Neural cell (in vitro differentiated cells): ENCODE data around the gene APMAP. TPM values are rescaled to one million over a fixed set of nuclear protein-coding genes. Genes with fewer than 3 reads are reported as not detected.

Experiments used
- H2AFZ ChIP-seq: fragments of 200-600, 300-800 bp; sonication (generic), shearing (Covaris generic); 2 replicates; pipeline ENCODE4 v1.6.0; 2014; ENCODE audit warnings: low read depth, mild to moderate bottlenecking, antibody characterized with exemption, low read length, moderate library complexity
- H3F3A ChIP-seq: fragments of 200-600 bp; shearing (Covaris generic); 2 replicates; pipeline ENCODE4 v1.6.1; 2016; ENCODE audit warnings: mild to moderate bottlenecking, moderate library complexity, mixed read lengths, antibody characterized with exemption, low read length; ENCODE audit not compliant: insufficient read depth, poor library complexity, severe bottlenecking
- H3K27ac ChIP-seq: fragments of 200-600, 300-800 bp; sonication (generic), shearing (Covaris generic); 2 replicates; pipeline ENCODE4 v1.5.1; 2014; ENCODE audit warnings: mild to moderate bottlenecking, low read length, moderate library complexity
- H3K27me3 ChIP-seq: fragments of 300-800, 200-600 bp; sonication (generic), shearing (Covaris generic); 2 replicates; pipeline ENCODE4 v1.6.0; 2014; ENCODE audit warnings: mild to moderate bottlenecking, low read depth, low read length, moderate library complexity; ENCODE audit not compliant: insufficient read depth
- H3K36me3 ChIP-seq: fragments of 300-800, 200-600 bp; sonication (generic), shearing (Covaris generic); 2 replicates; pipeline ENCODE4 v1.5.1; 2014; ENCODE audit warnings: mild to moderate bottlenecking, antibody characterized with exemption, low read length, moderate library complexity; ENCODE audit not compliant: insufficient read depth
- H3K4me2 ChIP-seq: fragments of 300-800, 200-600 bp; sonication (generic), shearing (Covaris generic); 2 replicates; pipeline ENCODE4 v1.6.0; 2014; ENCODE audit warnings: mild to moderate bottlenecking, low read length
- H3K4me3 ChIP-seq: fragments of 300-800, 200-600 bp; sonication (generic), shearing (Covaris generic); 2 replicates; pipeline ENCODE4 v1.5.1; 2014; ENCODE audit warnings: mild to moderate bottlenecking, low read length, moderate library complexity
- H3K79me2 ChIP-seq: fragments of 200-600 bp; shearing (Covaris generic); replicated peaks from 2 replicates; pipeline ENCODE4 v1.6.0; 2014; ENCODE audit warnings: mild to moderate bottlenecking, low read length, moderate library complexity; ENCODE audit not compliant: insufficient read depth
- H3K9ac ChIP-seq: fragments of 300-800, 200-600 bp; sonication (generic), shearing (Covaris generic); 2 replicates; pipeline ENCODE4 v1.6.1; 2016; ENCODE audit warnings: mild to moderate bottlenecking, low read length, mixed read lengths
- H3K9me2 ChIP-seq: fragments of 200-600 bp; shearing (Covaris generic); 2 replicates; pipeline ENCODE4 v1.6.1; 2016; ENCODE audit warnings: mild to moderate bottlenecking, low read length, mixed read lengths; ENCODE audit not compliant: insufficient read depth
- H3K9me3 ChIP-seq: fragments of 200-600, 300-800 bp; sonication (generic), shearing (Covaris generic); 2 replicates; pipeline ENCODE4 v1.6.1; 2016; ENCODE audit warnings: mild to moderate bottlenecking, mixed run types, low read length, moderate library complexity, mixed read lengths
- H4K20me1 ChIP-seq: fragments of 200-600 bp; shearing (Covaris generic); 2 replicates; pipeline ENCODE4 v1.6.1; 2016; ENCODE audit warnings: mild to moderate bottlenecking, mixed run types; ENCODE audit not compliant: insufficient read depth
- EP300 ChIP-seq: fragments of 450-650 bp; conservative IDR thresholded peaks from 2 replicates; pipeline ENCODE4 v1.6.1; 2014; ENCODE audit warnings: antibody characterized with exemption, mild to moderate bottlenecking, moderate library complexity; ENCODE audit not compliant: poor library complexity, severe bottlenecking
- EZH2 ChIP-seq: fragments of 200-600, 300-800 bp; shearing (Covaris generic), sonication (generic); IDR thresholded peaks from 2 replicates; pipeline ENCODE4 v1.6.1; 2014; ENCODE audit warnings: antibody characterized with exemption, low read length, borderline replicate concordance, mild to moderate bottlenecking; ENCODE audit not compliant: insufficient read depth, poor library complexity, severe bottlenecking
- MXI1 ChIP-seq: fragments of 450-650 bp; conservative IDR thresholded peaks from 2 replicates; pipeline ENCODE4 v1.6.1; 2014; ENCODE audit warnings: antibody characterized with exemption, mild to moderate bottlenecking; ENCODE audit not compliant: poor library complexity, severe bottlenecking
- POLR2AphosphoS5 ChIP-seq: IDR thresholded peaks from 2 replicates; pipeline ENCODE4 v1.6.1; 2012
- RAD21 ChIP-seq: fragments of 450-650 bp; conservative IDR thresholded peaks from 2 replicates; pipeline ENCODE4 v1.6.1; 2014; ENCODE audit warnings: antibody characterized with exemption, mild to moderate bottlenecking, moderate library complexity
- REST ChIP-seq: IDR thresholded peaks from 2 replicates; pipeline ENCODE4 v1.6.1; 2012; ENCODE audit warnings: borderline replicate concordance
- SMC3 ChIP-seq: fragments of 450-650 bp; conservative IDR thresholded peaks from 2 replicates; pipeline ENCODE4 v1.6.1; 2014; ENCODE audit warnings: antibody characterized with exemption, mild to moderate bottlenecking, moderate library complexity; ENCODE audit not compliant: poor library complexity
- TAF1 ChIP-seq: IDR thresholded peaks from 2 replicates; pipeline ENCODE4 v1.6.1; 2012; ENCODE audit warnings: low read depth
- polyA plus RNA-seq: library from polyadenylated mRNA; depleted of rRNA; stranded (reverse); fragments of >200 nt; gene quantifications from 2 replicates; pipeline ENCODE4 v1.2.3, GENCODE V29; 2014
- TF ChIP-seq, protein P1 (sequence below): fragments of 450-650 bp; IDR thresholded peaks from 2 replicates; pipeline ENCODE4 v1.5.1; 2014; ENCODE audit warnings: antibody characterized with exemption, mild to moderate bottlenecking, moderate library complexity; ENCODE audit not compliant: poor library complexity, severe bottlenecking

Gene APMAP
- polyA plus RNA-seq, 1 donor from 2014 or later, result 140 TPM

DNA sequence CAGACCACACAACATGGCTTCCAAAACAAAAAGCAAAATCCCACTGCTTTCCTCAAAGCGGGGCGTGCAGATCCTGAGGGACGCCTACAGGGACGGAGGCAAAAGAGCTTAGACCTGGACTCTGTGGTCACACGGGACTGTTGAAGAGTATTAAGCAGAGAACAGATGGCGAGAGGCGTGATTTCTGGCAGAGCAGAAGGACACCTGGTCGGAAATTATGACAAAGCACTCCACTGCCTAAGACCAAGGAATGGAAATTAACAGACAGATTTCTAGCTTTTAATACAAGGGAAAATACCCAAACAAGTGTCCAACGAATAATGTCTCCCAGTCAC is 28.1 kb downstream of the APMAP start:
- H3K9ac ChIP-seq, result no peak overlapping the region
- TF ChIP-seq REST, result no peak
- no peak for TF ChIP-seq POLR2AphosphoS5
- TF ChIP-seq SMC3, result no peak
- no peak for TF ChIP-seq TAF1
- no peak for TF ChIP-seq RAD21
- TF ChIP-seq EP300, result no peak
- TF ChIP-seq EZH2, result no peak
- TF ChIP-seq MXI1, result no peak
- TF ChIP-seq, protein P1, sequence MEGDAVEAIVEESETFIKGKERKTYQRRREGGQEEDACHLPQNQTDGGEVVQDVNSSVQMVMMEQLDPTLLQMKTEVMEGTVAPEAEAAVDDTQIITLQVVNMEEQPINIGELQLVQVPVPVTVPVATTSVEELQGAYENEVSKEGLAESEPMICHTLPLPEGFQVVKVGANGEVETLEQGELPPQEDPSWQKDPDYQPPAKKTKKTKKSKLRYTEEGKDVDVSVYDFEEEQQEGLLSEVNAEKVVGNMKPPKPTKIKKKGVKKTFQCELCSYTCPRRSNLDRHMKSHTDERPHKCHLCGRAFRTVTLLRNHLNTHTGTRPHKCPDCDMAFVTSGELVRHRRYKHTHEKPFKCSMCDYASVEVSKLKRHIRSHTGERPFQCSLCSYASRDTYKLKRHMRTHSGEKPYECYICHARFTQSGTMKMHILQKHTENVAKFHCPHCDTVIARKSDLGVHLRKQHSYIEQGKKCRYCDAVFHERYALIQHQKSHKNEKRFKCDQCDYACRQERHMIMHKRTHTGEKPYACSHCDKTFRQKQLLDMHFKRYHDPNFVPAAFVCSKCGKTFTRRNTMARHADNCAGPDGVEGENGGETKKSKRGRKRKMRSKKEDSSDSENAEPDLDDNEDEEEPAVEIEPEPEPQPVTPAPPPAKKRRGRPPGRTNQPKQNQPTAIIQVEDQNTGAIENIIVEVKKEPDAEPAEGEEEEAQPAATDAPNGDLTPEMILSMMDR, result no peak
- no peak overlapping the region for H3K27ac ChIP-seq
- no peaks in the 10 kb centered on the region for H3K9me3 ChIP-seq
- no peaks in the 10 kb centered on the region for H3K9me2 ChIP-seq
- no peak overlapping the region for H3K4me3 ChIP-seq
- H3F3A ChIP-seq, result no peaks in the 10 kb centered on the region
- H2AFZ ChIP-seq, result no peak overlapping the region
- no peak overlapping the region for H3K4me2 ChIP-seq
- H4K20me1 ChIP-seq, result no peaks in the 10 kb centered on the region
- peaks cover 18% of the 10 kb centered on the region for H3K36me3 ChIP-seq
- H3K27me3 ChIP-seq, result no peaks in the 10 kb centered on the region
- no peaks in the 10 kb centered on the region for H3K79me2 ChIP-seq

DNA sequence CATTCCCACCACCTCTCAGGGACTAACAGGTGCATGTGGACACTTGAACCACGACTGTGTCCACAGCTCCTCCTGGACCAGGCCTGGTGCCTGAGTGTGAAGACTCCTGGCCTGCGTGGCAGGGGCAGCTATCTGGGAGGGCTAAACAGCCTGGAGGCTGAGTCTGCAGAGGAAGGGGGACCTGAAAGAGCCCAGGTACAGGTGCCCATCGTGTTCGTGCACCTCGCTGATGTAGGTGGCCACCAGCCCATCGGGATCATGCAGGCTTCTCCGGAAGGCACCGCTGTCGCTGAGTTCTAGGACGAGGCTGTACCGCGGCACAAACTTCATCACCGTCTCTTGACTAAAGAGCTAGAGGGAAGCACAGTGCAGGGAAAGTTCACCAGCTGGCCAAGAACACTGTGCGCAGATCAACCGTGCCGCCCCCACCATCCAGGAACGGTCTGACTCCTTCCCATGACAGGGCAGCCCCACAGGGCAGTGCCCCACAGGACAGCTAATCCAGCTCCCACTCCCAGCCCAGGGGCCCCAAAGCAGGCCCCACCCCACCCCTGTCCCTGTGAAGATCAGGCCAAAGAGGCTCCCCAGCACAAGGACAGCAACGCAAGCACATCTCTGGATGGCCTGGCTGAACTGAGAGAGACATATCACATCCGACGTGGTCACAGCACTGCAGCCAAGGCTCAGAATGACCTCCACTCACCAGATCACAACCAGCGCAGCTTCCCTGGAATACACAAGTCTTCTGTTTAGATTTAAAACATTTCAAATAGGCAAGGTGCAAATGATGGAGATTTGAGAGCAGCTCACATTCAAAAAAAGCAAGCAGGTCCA is 28.7 kb downstream of the APMAP start:
- no peak overlapping the region for H3K4me3 ChIP-seq
- no peaks in the 10 kb centered on the region for H4K20me1 ChIP-seq
- no peak overlapping the region for H3K9ac ChIP-seq
- no peaks in the 10 kb centered on the region for H3K9me3 ChIP-seq
- no peaks in the 10 kb centered on the region for H3K79me2 ChIP-seq
- no peaks in the 10 kb centered on the region for H3K27me3 ChIP-seq
- H3K36me3 ChIP-seq, result peaks cover 18% of the 10 kb centered on the region
- H2AFZ ChIP-seq, result no peak overlapping the region
- no peaks in the 10 kb centered on the region for H3K9me2 ChIP-seq
- TF ChIP-seq RAD21, result no peak
- no peak for TF ChIP-seq EP300
- no peak for TF ChIP-seq SMC3
- TF ChIP-seq, protein P1, result no peak
- no peak overlapping the region for H3K4me2 ChIP-seq
- H3K27ac ChIP-seq, result no peak overlapping the region
- H3F3A ChIP-seq, result no peaks in the 10 kb centered on the region
